ENCODE measurements around the gene C1QTNF2.

The C1QTNF2 gene

DNA sequence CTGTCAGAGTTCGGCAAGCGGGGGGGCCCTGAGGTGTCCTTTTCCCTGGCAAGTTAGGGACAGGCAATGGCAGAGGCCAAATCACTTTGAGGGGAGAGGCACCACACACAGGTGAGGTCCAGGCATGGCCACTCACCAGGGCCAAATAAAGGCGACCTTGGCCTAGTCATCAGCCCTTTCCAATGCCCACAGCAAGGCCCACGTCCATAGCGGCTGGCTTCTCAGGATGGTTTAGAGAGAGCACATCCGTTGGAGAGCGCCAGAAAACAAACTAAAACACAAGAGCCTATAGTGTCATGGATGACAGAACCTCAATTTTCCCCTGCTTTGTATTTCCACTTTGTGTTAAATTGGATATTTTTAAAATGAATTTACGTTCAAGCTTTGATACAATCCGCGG lies 65.1 kb downstream of the C1QTNF2 start:
- DNase-seq (ENCODE audit: low read depth in 2 of 2): no peak

GRCh38 chr5:160303690-160304089 lies 66.7 kb downstream of the C1QTNF2 start:
- no peak for DNase-seq (ENCODE audit: low read depth in 2 of 2)

DNA sequence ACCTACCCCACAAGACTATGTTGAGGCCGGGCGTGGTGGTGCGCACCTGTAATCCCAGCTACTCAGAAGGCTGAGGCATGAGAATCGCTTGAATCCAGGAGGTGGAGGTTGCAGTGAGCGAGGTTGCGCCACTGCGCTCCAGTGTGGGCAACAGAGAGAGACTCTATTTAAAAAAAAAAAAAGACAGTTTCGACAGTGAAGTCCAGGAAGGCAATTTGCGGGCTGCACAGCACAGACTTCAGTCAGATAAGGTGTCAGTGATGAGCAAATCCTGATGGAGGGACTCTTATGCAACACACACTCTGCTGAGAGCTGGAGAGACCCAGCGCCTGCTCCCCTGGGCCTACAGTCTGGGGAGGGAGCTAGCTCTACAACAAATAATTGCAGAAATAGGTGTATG lies 72.2 kb downstream of the C1QTNF2 start:
- DNase-seq (ENCODE audit: low read depth in 2 of 2): no peak

DNA sequence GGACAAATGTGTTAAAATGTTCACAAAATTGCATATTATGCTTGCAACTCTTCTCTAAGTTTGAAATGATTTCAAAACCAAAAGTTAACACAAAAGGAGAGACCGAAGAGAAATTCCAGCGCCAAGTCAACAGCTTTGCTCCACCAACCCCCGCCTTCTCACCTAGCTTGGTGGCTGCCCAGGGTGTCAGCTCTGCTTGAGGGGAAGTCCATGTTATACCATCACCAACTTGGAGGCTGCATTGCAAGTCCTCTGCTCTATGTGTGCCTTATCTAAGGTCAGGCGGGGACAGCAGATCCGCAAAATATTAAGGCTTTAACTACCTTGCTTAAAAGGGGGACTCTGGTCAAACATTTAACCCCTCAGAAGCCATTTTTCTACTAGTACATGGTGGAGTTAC lies 72.7 kb downstream of the C1QTNF2 start:
- no peak for DNase-seq (ENCODE audit: low read depth in 2 of 2)

All from fibroblast of skin of left biceps (primary cell).